Activated T-cell treated with anti-CD3 and anti-CD28 coated beads, Interleukin-2, amount 50 U/mL, for 72 hours (primary cell): ENCODE data around the gene TMEM94. TPM values are rescaled to one million over a fixed set of nuclear protein-coding genes. Genes with fewer than 3 reads are reported as not detected.
"Not testable (repeated sequence)": the region's sequence is repeated elsewhere in the genome, so short reads cannot be mapped to it uniquely, and the experiment has no call there.

Experiments
- ATAC-seq, 2 donors: fragments of 150-1000 bp; cut with Tn5 transposase; replicated peaks in 1 of 2; 2 replicates each; pipeline ENCODE4 v1.10.0; 2021; ENCODE audit warnings: moderate library complexity in 2 of 2, mild to moderate bottlenecking in 1 of 2
- DNase-seq, 2 donors: peaks; one replicate each; pipeline ENCODE4 v3.0.0; 2021 to 2022; ENCODE audit warnings: mixed read lengths in 1 of 2
- H3K27ac Mint-ChIP-seq: one replicate; pipeline ENCODE4 v1.8.0; 2022; ENCODE audit warnings: mild to moderate bottlenecking, moderate library complexity, mixed read lengths
- H3K27me3 Mint-ChIP-seq: one replicate; pipeline ENCODE4 v1.8.0; 2022; ENCODE audit warnings: low read depth, mixed read lengths
- H3K36me3 Mint-ChIP-seq, 2 donors: one replicate each; pipeline ENCODE4 v1.8.0; 2022; ENCODE audit warnings: mixed read lengths in 2 of 2, mild to moderate bottlenecking in 1 of 2; ENCODE audit not compliant: insufficient read depth in 2 of 2
- H3K4me1 Mint-ChIP-seq: one replicate; pipeline ENCODE4 v1.8.0; 2022; ENCODE audit warnings: low read depth, mixed read lengths
- H3K4me3 Mint-ChIP-seq, 2 donors: one replicate each; pipeline ENCODE4 v1.8.0; 2022; ENCODE audit warnings: mild to moderate bottlenecking in 2 of 2, mixed read lengths in 2 of 2, moderate library complexity in 2 of 2
- H3K9me3 Mint-ChIP-seq, 2 donors: one replicate each; pipeline ENCODE4 v1.8.0; 2022; ENCODE audit warnings: mixed read lengths in 2 of 2
- total RNA-seq, 2 donors: library from RNA; stranded (reverse); gene quantifications; one replicate each; pipeline ENCODE4 v1.2.3, GENCODE V29; 2022

The TMEM94 gene
- total RNA-seq, 2 donors from 2014 or later: 70.7 to 76.4 TPM

- ATAC-seq (peak; percentile 89 to 91), DNase-seq (peak; percentile 98)
- Mint-ChIP-seq H3K9me3 (no peaks in the 10 kb centered on the region), H3K27me3 (no peaks in the 10 kb centered on the region), H3K4me1 (peaks cover 18% of the 10 kb centered on the region), H3K27ac (no peak within 1 kb of the TSS), H3K4me3 (peak within 1 kb of the TSS; percentile 88), H3K36me3 (peaks cover 0 to 10% of the 10 kb centered on the region in 2 donors)
These were observed 59.8 kb downstream of the TMEM94 start, which contains the start of gene TSEN54 for GRCh38 chr17:75516255-75516618. TSEN54 (plus strand) TSS chr17:75516528; CDS start chr17:75516561, 33 bp downstream.

DNA sequence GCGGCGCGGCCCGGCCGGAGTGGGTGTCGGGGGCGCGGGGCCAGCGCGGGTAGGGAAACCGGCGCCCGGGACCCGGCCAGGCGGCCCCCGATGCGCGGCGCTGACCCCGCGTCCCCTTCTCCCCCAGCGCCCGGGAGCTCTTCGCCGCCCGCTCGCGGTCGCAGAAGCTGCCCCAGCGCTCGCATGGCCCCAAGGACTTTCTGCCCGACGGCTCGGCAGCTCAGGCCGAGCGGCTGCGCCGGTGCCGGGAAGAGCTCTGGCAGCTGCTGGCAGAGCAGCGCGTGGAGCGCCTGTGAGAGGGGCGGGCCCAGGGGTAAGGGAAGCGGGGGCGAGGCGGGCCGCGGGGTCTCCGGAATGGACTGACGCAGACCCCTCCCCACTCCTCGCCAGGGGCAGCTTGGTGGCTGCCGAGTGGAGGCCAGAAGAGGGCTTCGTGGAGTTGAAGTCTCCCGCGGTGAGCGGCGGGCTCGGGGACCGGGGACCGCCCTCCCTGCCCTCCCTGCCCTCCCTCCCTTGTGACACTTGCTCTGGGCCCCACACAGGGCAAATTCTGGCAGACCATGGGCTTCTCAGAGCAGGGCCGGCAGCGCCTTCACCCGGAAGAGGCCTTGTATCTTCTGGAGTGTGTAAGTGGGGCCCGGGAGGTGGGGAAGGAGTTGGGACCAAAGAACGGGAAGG, 60.3 kb downstream of the TMEM94 start:
- no peaks in the 10 kb centered on the region for H3K9me3 Mint-ChIP-seq

DNA sequence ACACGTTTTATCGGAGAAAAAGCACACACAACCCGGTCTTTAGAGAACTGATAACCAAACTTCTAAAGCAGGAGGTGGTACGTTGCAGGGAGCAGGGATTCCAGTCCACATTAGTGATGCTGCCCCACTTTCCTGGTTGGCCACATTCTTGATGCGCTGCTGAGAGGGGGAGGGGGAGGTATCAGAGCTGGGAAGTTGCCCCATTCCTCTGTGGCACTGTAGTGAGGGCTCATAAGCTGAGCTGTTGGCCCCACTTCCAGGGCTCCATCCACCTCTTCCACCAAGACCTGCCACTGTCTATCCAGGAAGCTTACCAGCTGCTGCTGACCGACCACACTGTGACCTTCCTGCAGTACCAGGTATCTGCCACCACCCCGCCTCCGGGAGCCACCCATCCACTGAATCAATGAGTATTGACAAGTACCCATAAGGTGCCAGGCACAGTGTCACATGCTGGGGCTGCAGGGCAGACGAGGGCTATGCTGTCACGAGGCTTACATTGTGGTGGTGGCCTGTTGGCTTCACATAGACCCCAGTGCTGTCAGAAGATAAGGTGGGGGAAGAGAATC, 60.9 kb downstream of the TMEM94 start:
- Mint-ChIP-seq H3K27me3 (no peaks in the 10 kb centered on the region), H3K27ac (peak overlapping the region; percentile 5), H3K9me3 (no peaks in the 10 kb centered on the region)

More for the DNA sequence above, 60.3 kb downstream of the TMEM94 start:
- ATAC-seq (peak; percentile 20 to 28), DNase-seq (peak; percentile 53 to 56)
- Mint-ChIP-seq H3K36me3 (peaks cover 0 to 10% of the 10 kb centered on the region in 2 donors), H3K27ac (no peak overlapping the region), H3K27me3 (no peaks in the 10 kb centered on the region), H3K4me3 (peak overlapping the region; percentile 73 to 88), H3K4me1 (peaks cover 18% of the 10 kb centered on the region)

DNA sequence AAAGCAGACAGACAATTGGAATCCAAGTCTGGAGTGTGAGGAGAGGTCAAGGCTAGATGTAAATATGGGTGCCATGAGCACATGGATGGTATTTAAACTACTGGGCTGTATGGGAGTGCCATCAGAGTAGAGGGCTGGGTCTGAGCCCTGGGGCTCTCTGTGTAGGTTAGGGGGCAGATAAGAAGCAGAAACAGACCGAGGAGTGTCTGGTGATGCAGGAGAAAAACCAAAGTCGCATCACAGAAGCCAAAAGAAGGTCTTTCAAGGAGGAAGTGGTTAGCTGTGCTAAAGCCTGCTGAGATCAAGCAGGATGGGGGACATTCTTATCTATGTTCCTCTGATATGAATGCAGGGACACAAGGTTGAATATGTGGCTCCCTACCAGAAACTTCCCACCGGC, 61.8 kb downstream of the TMEM94 start:
- H3K4me3 Mint-ChIP-seq: peak overlapping the region; percentile 73 to 88
- no peaks in the 10 kb centered on the region for H3K27me3 Mint-ChIP-seq
- peaks cover 18% of the 10 kb centered on the region for H3K4me1 Mint-ChIP-seq
- H3K36me3 Mint-ChIP-seq: peaks cover 0 to 12% of the 10 kb centered on the region in 2 donors
- peak in 1 of 2 donors; percentile 39 for DNase-seq
- no peaks in the 10 kb centered on the region for H3K9me3 Mint-ChIP-seq
- peak overlapping the region; percentile 18 for H3K27ac Mint-ChIP-seq
- peak in 1 of 2 donors; percentile 10 for ATAC-seq

More for the DNA sequence above, 60.9 kb downstream of the TMEM94 start:
- Mint-ChIP-seq H3K4me3 (peak overlapping the region; percentile 73 to 88), H3K36me3 (peaks cover 0 to 12% of the 10 kb centered on the region in 2 donors), H3K4me1 (peaks cover 18% of the 10 kb centered on the region)
- no peak for ATAC-seq
- DNase-seq: peak; percentile 48 to 58

DNA sequence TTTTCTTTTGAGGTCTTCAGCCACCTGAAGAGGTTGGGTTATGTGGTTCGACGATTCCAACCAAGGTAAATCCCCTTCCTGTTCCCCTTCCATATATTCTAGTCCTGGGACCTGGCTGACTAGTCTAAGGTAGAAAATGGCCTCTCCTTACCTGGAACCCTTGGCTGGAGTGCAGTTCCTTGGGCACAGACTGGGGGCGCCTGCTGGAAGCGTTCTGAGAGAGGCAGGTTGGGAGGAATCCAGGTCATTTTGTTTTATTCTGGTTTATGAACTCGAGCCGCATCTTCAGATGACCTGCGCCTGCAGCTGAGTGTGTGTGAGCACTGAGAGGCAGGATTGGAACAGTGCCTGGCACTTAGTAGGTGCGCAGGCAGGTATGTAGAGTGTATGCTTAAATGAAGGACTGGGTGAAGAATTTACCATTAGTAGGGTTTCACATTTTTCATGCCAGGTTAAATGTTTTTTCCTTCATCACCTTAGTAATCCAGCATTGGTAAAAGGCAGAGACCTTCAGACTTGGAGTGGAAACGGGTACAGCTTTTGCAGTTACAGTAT, 62.6 kb downstream of the TMEM94 start:
- DNase-seq (no peak), ATAC-seq (no peak)
- Mint-ChIP-seq H3K36me3 (peaks cover 0 to 12% of the 10 kb centered on the region in 2 donors), H3K9me3 (no peaks in the 10 kb centered on the region), H3K4me1 (peaks cover 18% of the 10 kb centered on the region), H3K27me3 (no peaks in the 10 kb centered on the region), H3K27ac (no peak overlapping the region), H3K4me3 (peak overlapping the region; percentile 73 to 88)

DNA sequence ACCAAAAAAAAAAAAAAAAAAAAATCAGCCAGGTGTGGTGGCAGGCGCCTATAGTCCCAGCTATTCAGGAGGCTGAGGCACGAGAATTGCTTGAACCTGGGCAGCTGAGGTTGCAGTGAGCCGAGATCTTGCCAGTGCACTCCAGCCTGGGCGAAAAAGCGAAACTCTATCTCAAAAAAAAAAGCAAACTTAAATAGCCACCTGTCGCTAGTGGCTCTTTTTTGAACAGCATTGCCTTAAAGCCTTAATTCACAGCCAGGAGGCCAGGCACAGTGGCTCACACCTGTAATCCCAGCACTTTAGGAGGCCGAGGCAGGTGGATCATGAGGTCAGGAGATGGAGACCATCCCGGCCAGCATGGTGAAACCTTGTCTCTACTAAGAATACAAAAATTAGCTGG, 64.0 kb downstream of the TMEM94 start:
- Mint-ChIP-seq H3K4me1 (peaks cover 23% of the 10 kb centered on the region), H3K36me3 (peaks cover 0 to 12% of the 10 kb centered on the region in 2 donors)
- H3K4me3 Mint-ChIP-seq, DNase-seq, H3K27ac Mint-ChIP-seq, H3K27me3 Mint-ChIP-seq, ATAC-seq, H3K9me3 Mint-ChIP-seq: not testable (repeated sequence)

GRCh38 chr17:75521290-75521689, 64.9 kb downstream of the TMEM94 start:
- no peak for ATAC-seq
- Mint-ChIP-seq H3K9me3 (no peaks in the 10 kb centered on the region), H3K4me1 (peaks cover 26% of the 10 kb centered on the region), H3K27ac (no peak overlapping the region), H3K4me3 (no peak overlapping the region), H3K27me3 (no peaks in the 10 kb centered on the region), H3K36me3 (peaks cover 0 to 12% of the 10 kb centered on the region in 2 donors)
- no peak for DNase-seq

- Mint-ChIP-seq H3K27ac (no peak overlapping the region), H3K9me3 (no peaks in the 10 kb centered on the region), H3K27me3 (no peaks in the 10 kb centered on the region), H3K4me1 (peaks cover 32% of the 10 kb centered on the region), H3K36me3 (peaks cover 0 to 12% of the 10 kb centered on the region in 2 donors), H3K4me3 (no peak overlapping the region)
- no peak for ATAC-seq
- DNase-seq: no peak
These were observed 65.7 kb downstream of the TMEM94 start for GRCh38 chr17:75521951-75522727.

- H3K4me3 Mint-ChIP-seq: no peak overlapping the region
- H3K27me3 Mint-ChIP-seq: no peaks in the 10 kb centered on the region
- H3K4me1 Mint-ChIP-seq: peaks cover 19% of the 10 kb centered on the region
- ATAC-seq (no peak), DNase-seq (no peak)
- H3K36me3 Mint-ChIP-seq: peaks cover 0 to 5% of the 10 kb centered on the region in 2 donors
- H3K9me3 Mint-ChIP-seq: no peaks in the 10 kb centered on the region
- no peak overlapping the region for H3K27ac Mint-ChIP-seq
These were observed 67.2 kb downstream of the TMEM94 start for GRCh38 chr17:75523647-75524046.

DNA sequence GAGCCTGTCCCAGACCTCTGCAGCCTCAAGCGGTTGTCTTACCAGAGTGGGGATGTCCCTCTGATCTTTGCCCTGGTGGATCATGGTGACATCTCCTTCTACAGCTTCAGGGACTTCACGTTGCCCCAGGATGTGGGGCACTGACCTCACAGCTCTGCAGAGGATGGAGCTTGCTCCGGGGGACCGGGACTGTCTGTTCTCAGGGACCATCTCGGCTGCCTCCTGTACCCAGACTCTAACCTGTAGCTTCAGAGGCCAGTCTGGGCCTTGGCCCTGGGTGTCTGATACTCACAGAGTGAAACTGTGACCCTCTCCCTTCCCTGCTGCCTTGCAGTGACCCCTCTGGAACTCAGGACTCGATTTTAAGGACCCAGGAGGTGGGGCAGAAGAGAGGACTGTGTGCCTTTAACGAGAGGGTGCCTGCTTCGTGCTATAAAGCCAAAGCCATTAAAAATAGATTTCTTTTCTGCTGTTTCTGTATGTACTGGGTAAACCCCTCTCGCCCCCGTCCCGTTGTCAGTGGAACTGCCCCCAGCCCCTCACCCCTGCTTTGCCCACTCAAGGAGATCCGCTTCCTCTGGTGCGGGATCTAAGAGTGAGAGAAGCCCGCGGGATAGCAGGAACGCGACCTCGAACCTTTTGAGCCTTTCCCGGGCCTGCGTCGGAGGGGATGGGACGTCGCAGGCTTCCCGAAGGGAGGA, 68.0 kb downstream of the TMEM94 start:
- Mint-ChIP-seq H3K9me3 (no peaks in the 10 kb centered on the region), H3K27ac (no peak overlapping the region), H3K36me3 (peaks cover 0 to 3% of the 10 kb centered on the region in 2 donors), H3K4me1 (peaks cover 13% of the 10 kb centered on the region), H3K4me3 (peak overlapping the region; percentile 57 to 64), H3K27me3 (no peaks in the 10 kb centered on the region)
- DNase-seq (no peak), ATAC-seq (no peak)

DNA sequence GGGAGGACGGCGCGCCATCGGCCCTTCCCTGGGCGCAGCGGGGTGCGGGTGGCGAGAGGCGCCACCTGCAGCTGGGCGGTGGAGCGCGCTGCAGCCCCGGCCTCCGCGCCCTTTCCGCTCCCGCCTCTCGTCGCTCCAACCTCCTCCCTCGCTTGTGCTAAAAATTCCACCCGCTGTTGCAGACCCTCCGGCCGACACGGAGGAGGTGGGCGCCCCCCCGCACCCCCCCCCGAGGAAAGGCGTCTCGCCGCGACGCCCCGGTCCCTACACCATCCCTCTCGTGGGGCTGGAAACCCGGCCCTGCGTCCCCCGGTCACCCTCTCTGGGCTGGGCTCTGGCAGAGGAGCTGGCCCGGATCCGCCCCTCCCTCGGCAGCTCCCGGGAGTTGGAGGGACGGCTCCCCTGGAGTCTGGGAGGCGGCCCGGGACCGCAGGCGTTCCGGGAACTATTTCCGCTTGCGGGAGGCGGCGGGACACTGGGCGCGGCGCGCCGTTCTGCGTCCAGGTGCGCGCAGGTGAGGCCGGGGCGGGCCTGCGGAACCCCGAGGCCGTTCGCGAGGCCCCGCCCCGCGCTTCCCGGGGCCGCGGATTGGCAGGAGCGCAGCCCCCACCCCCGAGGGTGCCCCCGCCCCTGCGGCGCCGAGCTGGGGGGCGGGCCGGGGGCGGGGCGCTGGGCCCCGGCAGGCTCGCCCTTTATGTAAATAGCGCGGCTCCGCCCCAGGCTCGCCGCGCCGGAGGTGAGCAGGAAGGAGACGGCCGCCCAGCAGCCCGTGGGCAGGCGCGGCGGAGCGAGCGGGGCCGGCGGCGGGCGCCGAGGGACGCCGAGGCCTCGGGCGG, 68.8 kb downstream of the TMEM94 start, which contains the start of gene LLGL2:
Gene LLGL2 (plus strand): TSS at position 728 of the 836 bp plus-strand sequence. CDS start 17,730 bp downstream, outside the sequence.
- DNase-seq: peak; percentile 86 to 90
- Mint-ChIP-seq H3K4me3 (peak within 1 kb of the TSS; percentile 75 to 78), H3K9me3 (no peaks in the 10 kb centered on the region), H3K27me3 (no peaks in the 10 kb centered on the region), H3K27ac (no peak within 1 kb of the TSS), H3K4me1 (peaks cover 13% of the 10 kb centered on the region), H3K36me3 (peaks cover 0 to 2% of the 10 kb centered on the region in 2 donors)
- peak; percentile 93 for ATAC-seq
